GF-D8 (cell line): ENCODE measurements around the gene ANKRD55.
"Not testable (repeated sequence)": the region's sequence is repeated elsewhere in the genome, so short reads cannot be mapped to it uniquely, and the experiment has no call there.

Source experiments
- DNase-seq: peaks from one replicate; lab custom pipeline; 2025; lab: John Stamatoyannopoulos, UW

The ANKRD55 gene

GRCh38 chr5:56144211-56144610 lies 88.9 kb downstream of the ANKRD55 start:
- DNase-seq: no peak

GRCh38 chr5:56143373-56143714 lies 89.8 kb downstream of the ANKRD55 start:
- no peak for DNase-seq

- DNase-seq: no peak
Measured at GRCh38 chr5:56142614-56143372, 90.3 kb downstream of the ANKRD55 start.

GRCh38 chr5:56142233-56142613 lies 90.9 kb downstream of the ANKRD55 start:
- no peak for DNase-seq

- DNase-seq: no peak
Measured at GRCh38 chr5:56140073-56140472, 93.1 kb downstream of the ANKRD55 start.

GRCh38 chr5:56130664-56131063 lies 102.5 kb downstream of the ANKRD55 start:
- no peak for DNase-seq

- no peak for DNase-seq
Measured at GRCh38 chr5:56129288-56129687, 103.8 kb downstream of the ANKRD55 start.

GRCh38 chr5:56128113-56128512 lies 105.0 kb downstream of the ANKRD55 start:
- no peak for DNase-seq

GRCh38 chr5:56126487-56127179 lies 106.5 kb downstream of the ANKRD55 start:
- DNase-seq: no peak

- no peak for DNase-seq
Measured at GRCh38 chr5:56123531-56124243, 109.4 kb downstream of the ANKRD55 start.

GRCh38 chr5:56122360-56122985 lies 110.7 kb downstream of the ANKRD55 start:
- not testable (repeated sequence) for DNase-seq

- DNase-seq: no peak
Measured at GRCh38 chr5:56119050-56119449, 114.1 kb downstream of the ANKRD55 start.

- no peak for DNase-seq
Measured at GRCh38 chr5:56116599-56117141, 116.5 kb downstream of the ANKRD55 start.

- no peak for DNase-seq
Measured at GRCh38 chr5:56115589-56115988, 117.5 kb downstream of the ANKRD55 start.

- DNase-seq: no peak
Measured at GRCh38 chr5:56112526-56113121, 120.5 kb downstream of the ANKRD55 start.

- DNase-seq: no peak
Measured at GRCh38 chr5:56111404-56111781, 121.7 kb downstream of the ANKRD55 start.

GRCh38 chr5:56110646-56111403 lies 122.3 kb downstream of the ANKRD55 start:
- no peak for DNase-seq

- DNase-seq: no peak
Measured at GRCh38 chr5:56108246-56108645, 124.9 kb downstream of the ANKRD55 start.

- DNase-seq: no peak
Measured at GRCh38 chr5:56106837-56107236, 126.3 kb downstream of the ANKRD55 start.

- no peak for DNase-seq
Measured at GRCh38 chr5:56105511-56106291, 127.4 kb downstream of the ANKRD55 start.
